LNCaP clone FGC (cell line): Measurements from ENCODE around the gene EIF4E1B.

Source experiments
- DNase-seq: peaks from one replicate; pipeline ENCODE4 v3.0.0-alpha.2; 2011; ENCODE audit warnings: low read depth
- H3K4me3 ChIP-seq: 2 replicates; pipeline ENCODE4 v1.5.1; 2011; ENCODE audit warnings: mild to moderate bottlenecking, low read depth, low read length, control low read depth
- TF ChIP-seq, protein P1 (sequence below): IDR thresholded peaks from 2 replicates; pipeline ENCODE4 v1.5.1; 2012; ENCODE audit warnings: mild to moderate bottlenecking; ENCODE audit not compliant: control insufficient read depth, insufficient read depth; ENCODE audit errors: extremely low read depth

Gene EIF4E1B

GRCh38 chr5:176612008-176612407, 18.5 kb upstream of the EIF4E1B start:
- DNase-seq: no peak
- H3K4me3 ChIP-seq: no peak overlapping the region
- TF ChIP-seq, protein P1, sequence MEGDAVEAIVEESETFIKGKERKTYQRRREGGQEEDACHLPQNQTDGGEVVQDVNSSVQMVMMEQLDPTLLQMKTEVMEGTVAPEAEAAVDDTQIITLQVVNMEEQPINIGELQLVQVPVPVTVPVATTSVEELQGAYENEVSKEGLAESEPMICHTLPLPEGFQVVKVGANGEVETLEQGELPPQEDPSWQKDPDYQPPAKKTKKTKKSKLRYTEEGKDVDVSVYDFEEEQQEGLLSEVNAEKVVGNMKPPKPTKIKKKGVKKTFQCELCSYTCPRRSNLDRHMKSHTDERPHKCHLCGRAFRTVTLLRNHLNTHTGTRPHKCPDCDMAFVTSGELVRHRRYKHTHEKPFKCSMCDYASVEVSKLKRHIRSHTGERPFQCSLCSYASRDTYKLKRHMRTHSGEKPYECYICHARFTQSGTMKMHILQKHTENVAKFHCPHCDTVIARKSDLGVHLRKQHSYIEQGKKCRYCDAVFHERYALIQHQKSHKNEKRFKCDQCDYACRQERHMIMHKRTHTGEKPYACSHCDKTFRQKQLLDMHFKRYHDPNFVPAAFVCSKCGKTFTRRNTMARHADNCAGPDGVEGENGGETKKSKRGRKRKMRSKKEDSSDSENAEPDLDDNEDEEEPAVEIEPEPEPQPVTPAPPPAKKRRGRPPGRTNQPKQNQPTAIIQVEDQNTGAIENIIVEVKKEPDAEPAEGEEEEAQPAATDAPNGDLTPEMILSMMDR: no peak

DNA sequence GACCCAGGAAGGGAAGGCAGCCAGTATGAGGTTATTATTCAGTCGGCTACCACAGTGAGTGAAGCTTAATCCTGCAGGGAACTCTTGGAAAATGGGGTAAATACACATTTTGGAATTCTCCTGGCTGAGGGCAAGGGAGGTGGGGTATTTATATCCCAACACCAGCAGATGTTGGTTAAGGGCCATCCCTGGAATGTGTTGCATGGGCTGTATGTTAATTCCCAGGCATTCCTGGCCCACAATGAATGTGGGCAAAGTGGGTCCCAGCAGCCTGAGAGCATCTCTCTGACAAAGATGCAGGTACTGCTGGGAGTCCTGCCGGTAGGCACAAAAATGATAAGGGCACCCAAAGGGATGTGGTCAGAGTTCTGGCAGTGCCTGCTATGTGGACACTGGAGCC, 17.6 kb upstream of the EIF4E1B start:
- TF ChIP-seq, protein P1: no peak
- DNase-seq: no peak

DNA sequence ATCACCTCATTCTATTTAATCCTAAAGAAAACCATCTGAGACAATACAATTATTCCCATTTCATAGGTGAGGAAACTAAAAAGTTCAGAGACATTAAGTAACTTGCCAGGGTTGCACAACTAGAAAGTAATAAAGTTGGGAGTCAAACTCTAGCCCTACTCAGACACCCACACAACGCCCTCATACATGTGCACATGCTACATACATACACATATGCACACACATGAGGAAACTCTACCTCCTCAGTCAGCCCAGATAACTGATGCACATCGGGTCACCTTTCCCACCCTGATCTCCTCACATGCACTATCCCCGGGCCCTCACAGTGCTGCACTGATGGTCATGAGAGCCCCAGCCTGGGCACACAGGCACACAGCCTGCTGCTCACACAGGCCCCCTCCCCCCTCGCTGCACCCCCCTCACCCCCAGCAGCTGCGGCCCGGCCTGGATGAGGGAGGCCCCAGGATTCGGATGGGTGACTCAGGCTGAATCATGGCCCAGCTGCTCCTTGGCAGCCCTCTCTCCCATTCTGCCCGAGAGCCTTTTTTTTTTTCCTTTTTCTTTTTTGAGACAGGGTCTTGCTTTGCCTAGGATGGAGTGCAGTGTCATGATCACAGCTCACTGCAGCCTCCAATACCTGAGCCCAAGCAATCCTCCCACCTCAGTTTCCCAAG, 15.5 kb upstream of the EIF4E1B start:
- DNase-seq: no peak
- TF ChIP-seq, protein P1: no peak
- H3K4me3 ChIP-seq: no peak overlapping the region

More for the DNA sequence above, 17.6 kb upstream of the EIF4E1B start:
- no peak overlapping the region for H3K4me3 ChIP-seq

DNA sequence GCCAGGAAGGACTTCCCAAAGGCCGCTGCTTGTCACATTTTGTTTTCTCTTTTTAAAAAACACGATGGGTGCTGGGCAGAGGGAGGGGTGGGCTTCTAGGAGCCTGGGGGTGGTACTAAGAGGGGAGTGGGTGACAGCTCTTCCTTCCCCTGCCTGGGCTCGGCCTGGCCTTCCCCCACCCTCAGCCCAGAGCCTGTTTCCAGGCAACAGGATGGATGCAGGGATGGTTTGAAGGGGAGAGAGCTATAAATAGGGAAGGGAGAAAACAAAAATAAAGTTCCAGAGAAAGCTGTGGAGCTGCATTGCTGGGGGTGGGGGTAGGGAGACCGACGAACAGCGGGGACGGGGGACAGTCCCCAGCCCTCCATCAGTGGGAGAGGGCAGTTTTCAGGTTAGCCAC, 14.0 kb upstream of the EIF4E1B start:
- TF ChIP-seq, protein P1: no peak
- DNase-seq: no peak
- no peak overlapping the region for H3K4me3 ChIP-seq

GRCh38 chr5:176618783-176619182, 11.7 kb upstream of the EIF4E1B start:
- TF ChIP-seq, protein P1: no peak
- H3K4me3 ChIP-seq: no peak overlapping the region
- no peak for DNase-seq

DNA sequence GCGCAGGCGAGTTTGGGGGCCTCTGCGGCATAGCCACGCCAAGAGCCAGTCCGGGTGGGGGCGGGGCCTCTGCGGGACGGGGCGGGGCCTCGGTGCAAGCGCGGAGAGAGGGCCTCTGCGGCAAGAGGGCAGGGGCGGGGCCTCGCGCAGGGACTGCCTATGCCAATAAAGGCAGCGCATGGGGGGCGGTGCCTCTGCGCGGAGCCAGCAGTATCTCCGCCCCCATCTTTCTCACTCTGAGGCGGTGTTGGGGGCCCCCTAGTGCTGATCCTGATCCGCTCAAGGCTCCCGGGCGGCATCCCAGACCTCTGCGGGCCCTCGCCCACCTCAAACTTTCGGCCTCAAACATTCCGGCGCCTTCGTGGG, 11.3 kb upstream of the EIF4E1B start:
- TF ChIP-seq, protein P1: no peak
- DNase-seq: no peak
- H3K4me3 ChIP-seq: no peak overlapping the region
